Uterus (tissue), 2 donors: ENCODE measurements around the gene EVL.

ENCODE experiments used
- CTCF ChIP-seq, 4 experiments: fragments of 200-600 bp in 2 of 4; fragments of 450-650 bp in 2 of 4; sonication (generic) in 2 of 4; IDR thresholded peaks; one replicate each; pipeline ENCODE4 v1.5.1; 2016 to 2019; ENCODE audit warnings: antibody characterized with exemption in 4 of 4, mild to moderate bottlenecking in 2 of 4, moderate library complexity in 1 of 4
- POLR2A ChIP-seq, 2 donors: fragments of 450-650 bp; IDR thresholded peaks; one replicate each; pipeline ENCODE4 v1.6.1; 2016; ENCODE audit warnings: antibody characterized with exemption in 2 of 2, mild to moderate bottlenecking in 1 of 2, moderate library complexity in 1 of 2

- TF ChIP-seq POLR2A (IDR thresholded peaks at IDR 0.05) (no peak), CTCF (IDR thresholded peaks at IDR 0.05) (no peak)
Observed at GRCh38 chr14:100079726-100080005, 14.4 kb downstream of the EVL start.
